Posterior vena cava (tissue), 2 donors: Measurements from ENCODE around the gene PLXNA1. TPM values are rescaled to one million over a fixed set of nuclear protein-coding genes. Genes with fewer than 3 reads are reported as not detected.

Experiments used
- DNase-seq: peaks from one replicate; pipeline ENCODE4 v3.0.0-alpha.2; 2020; ENCODE audit warnings: low spot score
- intact Hi-C, 2 donors: fragments of 100-400 bp; cut with DNase I; formaldehyde crosslinking; loops; one replicate each; pipeline versions ENCODE4 v1.14.1 to v1.14.2; 2022 to 2023
- total RNA-seq, 2 donors: library from RNA; stranded (reverse); fragmentation: NEBNext Ultra II Directional; extraction: Animal tissue kit (Norgen Biotek cat#: 25700); gene quantifications; one replicate each; pipeline ENCODE4 v1.2.1, GENCODE V29; 2021
- donor health status: DM: yes; HTN: yes; CAD: no.
- donor health status: DM: yes; HTN: yes; CAD: no.

PLXNA1 gene
- total RNA-seq, 2 donors from 2014 or later, result 31.7 to 38.5 TPM

DNA sequence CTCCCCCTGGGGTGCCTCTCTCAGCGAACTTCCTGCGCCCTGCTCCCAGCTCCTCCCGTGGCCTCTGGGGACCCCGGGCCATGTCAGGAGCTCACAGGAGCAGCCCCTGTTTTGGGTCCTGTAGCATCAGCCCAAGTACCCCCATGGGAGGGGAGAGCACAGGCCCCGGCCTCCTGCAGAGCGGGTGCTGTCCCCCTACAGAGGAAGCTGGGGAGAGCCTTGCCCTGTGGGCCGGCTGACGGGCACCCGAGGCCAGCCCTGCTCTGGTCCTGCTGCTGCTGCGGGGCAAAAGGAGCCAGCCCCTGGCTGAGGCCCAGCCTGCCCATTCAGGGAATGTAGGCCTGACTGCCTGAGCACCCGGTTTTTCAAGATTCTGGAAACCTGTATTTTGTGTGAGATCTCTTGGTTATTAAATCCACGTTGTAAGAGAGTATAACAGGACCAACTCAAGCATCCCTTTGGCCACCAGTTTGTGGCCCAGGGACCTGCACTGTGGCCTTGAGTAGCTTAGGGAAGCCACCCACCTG is 12.4 kb downstream of the PLXNA1 start:
- no peak for DNase-seq
- intact Hi-C loops, result no loop called here

- intact Hi-C loops, result no loop called here
- no peak for DNase-seq
Measured at GRCh38 chr3:126995926-126996512, 13.1 kb downstream of the PLXNA1 start.

DNA sequence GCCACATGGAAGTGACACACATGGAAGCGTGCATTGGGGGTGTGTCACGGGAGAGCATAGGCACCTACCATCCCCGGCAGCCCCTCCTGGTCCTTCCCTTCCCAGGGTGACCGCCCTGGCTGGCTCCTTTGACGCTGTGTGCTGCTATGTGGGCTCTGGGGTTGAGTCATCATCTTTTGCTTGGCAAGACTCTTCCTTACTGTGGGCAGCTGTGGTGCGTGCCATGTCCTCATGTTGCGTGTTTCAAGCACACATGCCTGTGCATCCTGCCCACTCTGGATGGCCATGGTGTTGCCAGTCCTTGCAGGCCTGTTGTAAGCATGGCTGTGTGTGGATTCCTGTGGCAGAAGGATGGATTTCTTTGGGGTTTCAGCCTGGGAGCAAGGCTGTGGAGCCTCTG is 14.0 kb downstream of the PLXNA1 start:
- no peak for DNase-seq
- intact Hi-C loops, result no loop called here

- intact Hi-C loops, result no loop called here
- DNase-seq, result no peak
Measured at GRCh38 chr3:126997455-126998038, 14.6 kb downstream of the PLXNA1 start.

- intact Hi-C loops, result no loop called here
- no peak for DNase-seq
Measured at GRCh38 chr3:126998320-126998719, 15.4 kb downstream of the PLXNA1 start.

GRCh38 chr3:126998728-126999127 is 15.8 kb downstream of the PLXNA1 start:
- intact Hi-C loops, result no loop called here
- no peak for DNase-seq

- intact Hi-C loops, result no loop called here
- no peak for DNase-seq
Measured at GRCh38 chr3:126999383-126999782, 16.5 kb downstream of the PLXNA1 start.

- DNase-seq, result no peak
- intact Hi-C loops, result loop anchor here in 1 of 2 donors (5.0 kb wide), 1 partner anchor 457 kb away; no protein-coding TSS in a partner anchor
Measured at GRCh38 chr3:127000119-127000518, 17.2 kb downstream of the PLXNA1 start.

- no peak for DNase-seq
- intact Hi-C loops, result loop anchor here in 1 of 2 donors (5.0 kb wide), 1 partner anchor 457 kb away; no protein-coding TSS in a partner anchor
Measured at GRCh38 chr3:127000761-127001160, 17.8 kb downstream of the PLXNA1 start.

DNA sequence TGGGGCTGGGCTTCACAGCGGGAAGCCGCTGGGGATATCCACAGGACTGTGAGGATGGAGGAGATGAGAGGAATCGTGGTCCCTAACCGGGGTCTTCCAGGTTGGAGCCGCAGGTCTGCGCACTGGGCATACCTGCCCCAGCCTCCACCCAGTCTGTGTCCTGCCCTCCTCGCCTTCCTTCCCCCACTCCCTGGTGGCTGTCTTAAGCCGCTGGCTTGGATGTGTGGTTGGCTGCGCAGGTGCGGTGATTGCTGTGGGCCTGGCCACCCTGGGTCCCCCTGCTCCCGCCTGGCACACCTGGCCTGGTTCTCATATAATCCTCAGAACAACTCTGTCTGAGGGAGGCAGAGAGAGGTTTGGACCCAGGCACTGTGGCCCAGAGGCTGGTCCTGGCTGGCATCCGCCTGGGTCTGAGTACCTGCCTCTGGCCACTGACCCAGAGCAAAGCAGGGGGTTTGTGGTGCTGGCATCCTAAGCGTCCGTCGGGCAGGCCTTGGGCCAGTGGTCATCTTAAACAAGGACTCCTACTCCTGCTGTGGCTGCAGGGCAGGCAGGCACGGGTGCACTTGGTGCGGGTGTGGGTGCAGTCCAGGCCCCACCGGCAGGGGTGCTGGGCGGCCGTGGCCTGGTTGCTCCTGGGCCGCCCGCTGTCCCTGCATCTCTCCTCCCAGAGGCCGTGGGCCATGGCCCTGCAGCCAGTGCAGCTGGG is 18.7 kb downstream of the PLXNA1 start:
- no peak for DNase-seq
- intact Hi-C loops, result loop anchor here in 1 of 2 donors (5.0 kb wide), 1 partner anchor 456 kb away; no protein-coding TSS in a partner anchor

DNA sequence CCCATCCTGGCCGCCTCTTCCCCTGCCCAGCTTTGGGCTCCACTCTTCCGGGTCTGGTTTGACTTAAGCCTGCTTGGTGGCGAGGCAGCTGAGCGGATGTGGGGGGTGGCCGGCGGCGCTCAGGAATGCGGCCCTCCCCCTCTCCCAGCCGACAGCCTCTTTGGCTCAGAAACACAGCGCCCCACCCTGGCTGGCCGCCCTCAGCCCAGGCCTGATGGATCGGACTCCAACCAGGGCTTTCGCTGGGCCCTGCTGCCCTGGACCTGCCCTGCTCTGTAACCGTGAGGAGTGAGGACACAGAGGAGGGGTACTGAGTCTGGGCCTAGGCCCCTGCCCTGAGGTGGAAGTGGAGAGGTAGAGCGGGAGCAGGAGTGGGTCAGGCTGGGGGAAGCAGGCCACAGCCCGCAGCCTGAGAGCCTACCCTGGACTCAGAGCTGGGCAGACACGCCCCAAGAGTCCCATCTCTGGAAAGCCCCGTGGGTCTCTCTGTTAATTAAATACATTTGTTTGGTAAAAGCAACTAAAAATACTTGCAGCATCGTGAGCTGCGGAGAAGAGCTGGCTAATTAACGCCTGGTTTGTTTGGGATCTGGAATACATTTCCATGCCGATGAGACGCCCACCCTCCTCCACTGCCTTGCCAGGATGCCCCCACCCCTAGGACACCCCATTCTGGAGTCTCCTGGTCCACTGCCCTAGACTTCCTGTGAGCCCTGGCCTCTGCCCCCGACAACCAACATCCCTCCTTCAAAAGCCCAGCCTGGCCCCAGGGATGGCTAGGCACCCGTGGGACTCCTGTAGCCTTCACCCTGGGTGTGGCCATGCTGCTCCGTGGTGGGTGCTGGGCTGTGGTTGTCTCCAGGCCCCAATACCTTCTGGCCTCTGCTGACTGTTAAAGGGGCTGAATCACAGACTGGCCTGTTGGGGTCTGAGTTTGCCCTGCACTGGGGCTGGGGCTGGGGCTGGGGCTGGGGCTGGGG is 19.6 kb downstream of the PLXNA1 start:
- DNase-seq, result peak; percentile 97
- intact Hi-C loops, result loop anchor here in 1 of 2 donors (5.0 kb wide), 1 partner anchor 455 kb away; no protein-coding TSS in a partner anchor

DNA sequence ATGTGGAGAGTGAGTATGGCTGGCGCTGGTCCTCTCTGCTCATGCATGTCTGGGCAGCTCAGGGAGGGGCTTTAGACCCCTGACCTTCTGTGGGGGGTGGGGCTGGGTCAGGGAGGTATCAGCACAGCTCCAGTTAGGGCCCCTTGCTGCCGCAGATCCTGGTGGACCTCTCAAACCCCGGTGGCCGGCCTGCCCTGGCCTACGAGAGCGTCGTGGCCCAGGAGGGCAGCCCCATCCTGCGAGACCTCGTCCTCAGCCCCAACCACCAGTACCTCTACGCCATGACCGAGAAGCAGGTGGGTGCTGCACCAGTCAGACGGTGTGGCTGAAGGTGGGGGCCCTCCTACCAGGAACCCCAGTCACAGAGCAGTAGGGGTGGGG is 20.2 kb downstream of the PLXNA1 start:
- intact Hi-C loops, result loop anchor here in 1 of 2 donors (5.0 kb wide), 1 partner anchor 454 kb away; no protein-coding TSS in a partner anchor
- DNase-seq, result no peak

DNA sequence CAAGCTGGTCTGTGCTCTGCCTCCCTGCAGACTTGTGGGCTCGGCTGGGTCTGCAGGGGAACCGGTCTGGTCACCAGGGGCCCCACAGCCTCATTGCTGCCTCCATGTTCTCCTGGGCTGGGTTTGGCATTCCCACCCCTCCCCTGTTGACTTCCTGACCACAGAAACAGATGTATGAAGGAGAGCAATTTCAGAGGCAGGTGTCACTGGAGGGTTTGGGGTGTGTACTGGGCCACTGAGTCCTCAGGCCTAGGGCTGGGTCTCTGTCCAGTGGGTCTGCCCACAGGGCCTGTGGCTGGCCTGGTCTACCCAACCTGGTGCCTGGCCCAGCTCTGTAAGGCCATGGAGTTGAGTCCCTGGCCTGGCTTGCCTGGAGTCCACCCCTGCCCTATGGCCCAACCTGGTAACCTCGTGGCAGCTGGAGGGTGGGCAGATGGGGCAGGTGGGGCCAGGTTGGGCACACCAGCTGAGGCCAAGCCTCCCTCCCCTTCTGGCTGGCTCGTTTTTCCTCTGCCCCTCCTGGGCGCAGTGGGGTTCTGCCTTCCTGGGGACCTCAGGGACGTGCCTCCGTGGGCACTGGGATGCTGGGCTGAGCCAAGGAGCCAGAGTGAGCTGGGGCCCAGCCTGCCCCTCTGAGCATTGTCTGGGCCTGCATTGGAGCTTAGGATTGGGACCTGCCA is 20.8 kb downstream of the PLXNA1 start:
- intact Hi-C loops, result loop anchor here in 1 of 2 donors (5.0 kb wide), 1 partner anchor 454 kb away; no protein-coding TSS in a partner anchor
- no peak for DNase-seq

DNA sequence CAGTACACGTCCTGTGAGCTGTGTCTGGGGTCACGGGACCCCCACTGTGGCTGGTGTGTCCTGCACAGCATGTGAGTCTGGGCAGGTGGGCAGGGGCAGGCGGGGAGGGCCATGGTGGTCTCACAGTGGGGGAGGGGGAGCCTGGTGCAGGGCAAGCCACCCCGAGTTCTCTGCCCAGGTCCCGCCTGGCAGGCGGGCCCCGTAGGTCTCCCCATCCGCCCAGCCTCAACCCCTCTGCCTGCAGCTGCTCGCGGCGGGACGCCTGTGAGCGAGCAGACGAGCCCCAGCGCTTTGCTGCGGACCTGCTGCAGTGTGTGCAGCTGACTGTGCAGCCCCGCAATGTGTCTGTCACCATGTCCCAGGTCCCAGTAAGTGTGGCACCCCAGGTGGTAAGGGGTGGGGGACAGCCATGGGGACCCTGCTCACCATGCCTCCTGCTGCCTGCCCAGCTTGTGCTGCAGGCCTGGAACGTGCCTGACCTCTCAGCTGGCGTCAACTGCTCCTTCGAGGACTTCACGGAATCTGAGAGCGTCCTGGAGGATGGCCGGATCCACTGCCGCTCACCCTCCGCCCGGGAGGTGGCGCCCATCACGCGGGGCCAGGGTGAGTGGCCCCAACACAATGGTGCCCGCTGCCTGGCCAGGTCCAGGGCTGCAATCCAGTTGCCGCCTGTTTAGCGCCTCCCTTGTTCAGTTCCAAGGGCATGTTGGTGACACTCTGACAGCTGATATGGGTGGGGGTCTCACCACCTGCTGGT is 21.9 kb downstream of the PLXNA1 start:
- DNase-seq, result no peak
- intact Hi-C loops, result loop anchor here in 1 of 2 donors (5.0 kb wide), 1 partner anchor 452 kb away; no protein-coding TSS in a partner anchor

GRCh38 chr3:127005864-127006500 is 23.1 kb downstream of the PLXNA1 start:
- DNase-seq, result no peak
- intact Hi-C loops, result no loop called here

DNA sequence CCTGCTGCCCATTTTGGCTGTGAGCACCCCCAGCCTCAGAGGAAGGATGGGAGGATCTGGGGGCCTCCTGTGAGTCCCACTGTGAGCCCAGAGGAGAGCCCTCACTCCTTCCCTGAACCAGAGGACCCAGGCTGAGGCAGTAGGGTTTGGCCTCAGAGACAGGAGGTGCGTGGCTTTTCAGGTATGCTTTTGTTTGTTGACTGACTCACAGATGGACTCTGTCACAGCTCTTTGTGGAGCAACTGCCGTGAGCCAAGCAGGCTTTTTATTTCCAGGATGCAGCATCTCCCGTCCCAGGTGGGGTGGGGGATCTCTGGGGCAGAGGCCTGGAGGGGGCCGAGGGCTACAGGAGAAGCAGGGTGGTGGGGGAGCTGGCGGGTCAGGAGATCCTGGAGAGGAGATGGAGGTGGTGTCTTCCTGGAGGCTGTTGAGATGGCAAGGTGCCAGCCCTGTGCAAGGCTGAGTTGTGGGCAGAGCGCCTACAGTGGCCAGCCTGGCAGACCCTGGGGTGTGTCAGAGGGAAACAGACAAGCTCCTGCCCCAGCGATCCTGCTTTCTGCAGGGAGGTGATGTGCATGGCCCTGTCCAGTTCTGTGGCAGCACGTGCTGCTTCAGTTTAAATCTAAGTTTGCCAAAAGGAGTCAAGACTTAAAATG is 24.0 kb downstream of the PLXNA1 start:
- no peak for DNase-seq
- intact Hi-C loops, result no loop called here

DNA sequence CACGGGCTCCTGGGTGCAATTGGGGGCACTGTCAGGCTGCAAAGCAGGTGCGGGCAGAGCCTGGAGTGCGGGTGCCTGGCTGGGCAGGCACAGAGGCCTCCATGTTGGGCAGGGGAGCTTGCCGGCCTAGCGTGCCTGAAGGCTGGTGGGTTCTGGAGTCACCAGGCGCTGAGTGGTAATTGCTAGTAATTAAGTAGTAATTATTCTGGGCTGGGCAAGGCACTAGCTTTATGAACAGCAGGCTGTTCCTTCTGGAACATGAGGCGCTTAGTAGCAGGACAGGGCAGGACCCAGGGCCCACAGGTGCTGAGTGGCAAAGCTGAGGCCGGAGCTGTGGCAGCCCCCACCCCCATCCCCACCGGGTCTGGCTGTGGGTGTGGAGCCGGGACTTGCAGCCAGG is 25.3 kb downstream of the PLXNA1 start:
- no peak for DNase-seq
- intact Hi-C loops, result no loop called here
